WERI-Rb-1 (cell line): Measurements from ENCODE around the gene SLC25A39.

Experiments used
- DNase-seq: peaks from one replicate; pipeline ENCODE4 v3.0.0-alpha.2; 2020
- H3K27ac ChIP-seq: fragments of 250-450 bp; sonication (Bioruptor Pico); 2 replicates; pipeline ENCODE4 v1.5.1; 2020; ENCODE audit warnings: mild to moderate bottlenecking, moderate library complexity
- H3K27me3 ChIP-seq: fragments of 250-450 bp; sonication (Bioruptor Pico); 2 replicates; pipeline ENCODE4 v1.5.1; 2021; ENCODE audit warnings: mild to moderate bottlenecking, low read depth, moderate library complexity; ENCODE audit not compliant: insufficient read depth, severe bottlenecking
- H3K36me3 ChIP-seq: fragments of 250-450 bp; sonication (Bioruptor Pico); 2 replicates; pipeline ENCODE4 v1.5.1; 2020; ENCODE audit warnings: mild to moderate bottlenecking, moderate library complexity
- H3K4me3 ChIP-seq: 2 replicates; pipeline ENCODE4 v1.5.1; 2011; ENCODE audit warnings: low read depth, mild to moderate bottlenecking, control low read depth, low read length
- H3K9me3 ChIP-seq: fragments of 250-450 bp; sonication (Bioruptor Pico); 2 replicates; pipeline ENCODE4 v1.5.1; 2021; ENCODE audit warnings: mild to moderate bottlenecking, moderate library complexity; ENCODE audit not compliant: severe bottlenecking
- CTCF ChIP-seq: IDR thresholded peaks from 2 replicates; pipeline ENCODE4 v1.5.1; 2011; ENCODE audit warnings: low read depth, mild to moderate bottlenecking, control low read depth, inconsistent platforms, low read length

Gene SLC25A39

GRCh38 chr17:44321246-44322120 is 3.1 kb downstream of the SLC25A39 start:
- Histone ChIP-seq H3K9me3 (peaks cover 8% of the 10 kb centered on the region), H3K27me3 (no peaks in the 10 kb centered on the region), H3K36me3 (peaks cover 66% of the 10 kb centered on the region), H3K4me3 (no peak overlapping the region), H3K27ac (no peak overlapping the region)
- TF ChIP-seq CTCF = no peak
- DNase-seq = no peak

- no peak for TF ChIP-seq CTCF
- Histone ChIP-seq H3K27me3 (no peaks in the 10 kb centered on the region), H3K4me3 (no peak overlapping the region), H3K9me3 (peaks cover 4% of the 10 kb centered on the region), H3K36me3 (peaks cover 76% of the 10 kb centered on the region), H3K27ac (no peak overlapping the region; the same call in 1 of the 2 replicates)
- no peak for DNase-seq
Observed at GRCh38 chr17:44320066-44320465, 4.6 kb downstream of the SLC25A39 start.

- Histone ChIP-seq H3K9me3 (peaks cover 2% of the 10 kb centered on the region), H3K36me3 (peaks cover 89% of the 10 kb centered on the region), H3K27me3 (no peaks in the 10 kb centered on the region), H3K4me3 (no peak overlapping the region), H3K27ac (peak overlapping the region; percentile 50)
- DNase-seq = peak; percentile 55
- no peak for TF ChIP-seq CTCF
Observed at GRCh38 chr17:44318077-44318892, 6.3 kb downstream of the SLC25A39 start.

GRCh38 chr17:44317545-44317944 is 7.1 kb downstream of the SLC25A39 start:
- no peak for DNase-seq
- Histone ChIP-seq H3K27me3 (no peaks in the 10 kb centered on the region), H3K27ac (peak overlapping the region; percentile 50; the same call in 1 of the 2 replicates), H3K36me3 (peaks cover 90% of the 10 kb centered on the region), H3K4me3 (no peak overlapping the region), H3K9me3 (peaks cover 2% of the 10 kb centered on the region)
- no peak for TF ChIP-seq CTCF

- Histone ChIP-seq H3K4me3 (no peak overlapping the region), H3K36me3 (peaks cover 76% of the 10 kb centered on the region), H3K9me3 (peaks cover 2% of the 10 kb centered on the region), H3K27ac (peak overlapping the region; percentile 27), H3K27me3 (no peaks in the 10 kb centered on the region)
- peak; percentile 75 for DNase-seq
- no peak for TF ChIP-seq CTCF
Observed at GRCh38 chr17:44315760-44316731, 8.6 kb downstream of the SLC25A39 start.
